Keratinocyte (primary cell): Measurements from ENCODE around the gene KDM8. TPM values are rescaled to one million over a fixed set of nuclear protein-coding genes. Genes with fewer than 3 reads are reported as not detected.

Source experiments
- DNase-seq: peaks from one replicate; pipeline ENCODE4 v3.0.0-alpha.2; 2011; ENCODE audit warnings: low read depth, missing footprints, low spot score
- FAIRE-seq: peaks from 2 replicates; lab custom pipeline; 2011; peaks lifted over from hg19 to GRCh38; lab: Jason Lieb, UNC
- H2AFZ ChIP-seq: 2 replicates; pipeline ENCODE4 v1.6.0; 2012; ENCODE audit warnings: low read length, control low read depth, inconsistent platforms; ENCODE audit not compliant: control insufficient read depth
- H3K27ac ChIP-seq: 2 replicates; pipeline ENCODE4 v1.5.1; 2011; ENCODE audit warnings: low read length; ENCODE audit not compliant: control insufficient read depth, insufficient read depth
- H3K27me3 ChIP-seq: 3 replicates; pipeline ENCODE4 v1.6.0; 2011; ENCODE audit warnings: low read length; ENCODE audit not compliant: control insufficient read depth, insufficient read depth; ENCODE audit errors: extremely low read depth
- H3K36me3 ChIP-seq, 2 experiments: 2 replicates in 1 of 2; 3 replicates in 1 of 2; pipeline ENCODE4 v1.5.1; 2011; ENCODE audit warnings: low read length in 2 of 2, mild to moderate bottlenecking in 1 of 2; ENCODE audit not compliant: control insufficient read depth in 2 of 2, insufficient read depth in 2 of 2; ENCODE audit errors: extremely low read depth in 1 of 2
- H3K4me1 ChIP-seq: 3 replicates; pipeline ENCODE4 v1.5.1; 2011; ENCODE audit warnings: low read length; ENCODE audit not compliant: control insufficient read depth, insufficient read depth; ENCODE audit errors: extremely low read depth
- H3K4me2 ChIP-seq: 3 replicates; pipeline ENCODE4 v1.6.0; 2011; ENCODE audit warnings: low read depth, low read length; ENCODE audit not compliant: control insufficient read depth, insufficient read depth; ENCODE audit errors: extremely low read depth
- H3K4me3 ChIP-seq, 3 experiments: fragments of 200-600 bp in 1 of 3; sonication (generic) in 1 of 3; 2 replicates in 2 of 3; 3 replicates in 1 of 3; pipeline ENCODE4 v1.5.1; 2011 to 2016; ENCODE audit warnings: low read length in 3 of 3, mild to moderate bottlenecking in 3 of 3, control low read depth in 2 of 3, inconsistent platforms in 1 of 3, low read depth in 1 of 3, mixed read lengths in 1 of 3, mixed run types in 1 of 3, moderate library complexity in 1 of 3; ENCODE audit not compliant: control insufficient read depth in 2 of 3, insufficient read depth in 2 of 3; ENCODE audit errors: extremely low read depth in 1 of 3
- H3K79me2 ChIP-seq: 2 replicates; pipeline ENCODE4 v1.6.0; 2012; ENCODE audit warnings: low read length; ENCODE audit not compliant: control insufficient read depth, insufficient read depth
- H3K9ac ChIP-seq: 3 replicates; pipeline ENCODE4 v1.6.0; 2011; ENCODE audit warnings: low read length; ENCODE audit not compliant: control insufficient read depth, insufficient read depth; ENCODE audit errors: extremely low read depth
- H3K9me1 ChIP-seq: 3 replicates; pipeline ENCODE4 v1.6.0; 2011; ENCODE audit warnings: low read length; ENCODE audit not compliant: control insufficient read depth, insufficient read depth; ENCODE audit errors: extremely low read depth
- H3K9me3 ChIP-seq: 2 replicates; pipeline ENCODE4 v1.5.1; 2012; ENCODE audit warnings: low read depth, low read length; ENCODE audit not compliant: control insufficient read depth
- H4K20me1 ChIP-seq: 3 replicates; pipeline ENCODE4 v1.6.0; 2011; ENCODE audit warnings: low read length; ENCODE audit not compliant: control insufficient read depth, insufficient read depth; ENCODE audit errors: extremely low read depth
- CTCF ChIP-seq, 3 experiments: IDR thresholded peaks in 1 of 3; conservative IDR thresholded peaks in 1 of 3; optimal IDR thresholded peaks in 1 of 3; 2 replicates in 2 of 3; 3 replicates in 1 of 3; pipeline versions ENCODE3 to v1.5.1; 2011; ENCODE audit warnings: low read length in 3 of 3, mild to moderate bottlenecking in 3 of 3, moderate library complexity in 2 of 3, control low read depth in 1 of 3, inconsistent platforms in 1 of 3; ENCODE audit not compliant: insufficient read depth in 2 of 3; ENCODE audit errors: extremely low read depth in 1 of 3
- EZH2 ChIP-seq: IDR thresholded peaks from one replicate; pipeline ENCODE4 v1.6.1; 2012; ENCODE audit warnings: inconsistent platforms, mild to moderate bottlenecking, low read length, moderate library complexity
- dilution Hi-C: fragments of 300-500 bp; cut with MboI; formaldehyde crosslinking; loops from one replicate; pipeline ENCODE4 v1.7.0; 2020; ENCODE audit warnings: low sequenced_read_pairs; ENCODE audit not compliant: extremely low pct_ligation_motif_present
- polyA plus RNA-seq, 5 experiments: library from polyadenylated mRNA; depleted of rRNA in 3 of 5; stranded (reverse) in 3 of 5; stranded (forward) in 1 of 5; unstranded in 1 of 5; fragments of >200 nt; gene quantifications; 1 replicate in 1 of 5; 2 replicates in 3 of 5; 3 replicates in 1 of 5; pipeline versions ENCODE4 v1.2.1 to v1.2.3, GENCODE V29; 2011 to 2012; ENCODE audit warnings: missing spikeins in 2 of 5, low read depth in 1 of 5, low replicate concordance in 1 of 5

KDM8 gene
- polyA plus RNA-seq, 1 donor (not counting 4 experiments of a cell fraction or from before 2014, with no cell fraction given), result 1.5 TPM

DNA sequence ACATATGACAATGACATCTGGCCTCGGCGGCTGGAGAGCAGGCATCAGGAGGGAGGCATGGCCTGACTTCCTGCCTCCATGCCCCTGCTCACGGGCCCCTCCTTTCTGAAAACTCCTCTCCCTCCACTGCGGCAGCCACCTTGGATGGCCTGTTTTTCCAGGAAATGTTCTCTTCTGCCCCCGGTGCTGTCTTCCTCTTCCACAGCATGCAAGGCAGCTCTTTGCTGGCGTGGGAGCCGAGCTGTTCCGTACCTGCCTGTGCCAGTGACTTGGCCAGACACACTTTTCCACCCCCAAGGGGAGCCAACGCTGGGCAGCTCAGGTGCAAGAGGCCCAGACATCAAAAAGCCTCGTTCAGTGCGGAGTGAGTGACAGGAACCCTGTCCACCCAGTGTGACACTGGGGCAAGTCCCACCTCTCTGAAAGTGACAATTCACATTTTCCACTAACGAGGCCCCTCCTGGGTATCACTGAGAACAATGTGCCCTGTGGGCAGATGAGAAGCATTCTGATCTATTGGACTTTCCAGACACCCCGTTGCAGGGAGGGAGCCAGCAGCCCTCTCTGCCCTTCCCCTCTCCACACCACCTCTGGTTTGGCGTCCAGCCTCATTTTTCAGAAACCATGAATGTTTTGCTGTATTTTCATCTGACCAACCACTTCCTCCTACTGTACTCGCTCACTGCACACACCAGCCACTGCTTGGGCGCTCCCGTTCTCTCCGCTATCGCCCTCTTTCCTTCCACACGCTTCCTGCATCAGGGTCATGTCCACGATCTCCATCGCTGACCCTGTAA, 34.1 kb downstream of the KDM8 start:
- no peak for FAIRE-seq
- no peak overlapping the region for H3K27ac ChIP-seq
- no peaks in the 10 kb centered on the region for H3K27me3 ChIP-seq
- dilution Hi-C loops, result no loop called here
- H4K20me1 ChIP-seq, result no peaks in the 10 kb centered on the region
- H3K9me1 ChIP-seq, result no peaks in the 10 kb centered on the region
- H3K36me3 ChIP-seq, result peaks cover 12 to 17% of the 10 kb centered on the region in 2 experiments
- no peaks in the 10 kb centered on the region for H3K79me2 ChIP-seq
- no peak overlapping the region for H3K4me3 ChIP-seq
- peaks cover 15% of the 10 kb centered on the region for H3K4me1 ChIP-seq
- TF ChIP-seq EZH2 (no peak), CTCF (optimal IDR thresholded peaks at IDR 0.05 in 1 of 3, IDR thresholded peaks at IDR 0.05 in 1 of 3, conservative IDR thresholded peaks at IDR 0.05 in 1 of 3; ENCODE audit: extremely low read depth in 1 of 3, insufficient read depth in 2 of 3, low read length in 3 of 3) (no peak)
- no peak for DNase-seq
- no peak overlapping the region for H3K4me2 ChIP-seq
- no peak overlapping the region for H3K9ac ChIP-seq
- H2AFZ ChIP-seq, result no peak overlapping the region
- H3K9me3 ChIP-seq, result no peaks in the 10 kb centered on the region

DNA sequence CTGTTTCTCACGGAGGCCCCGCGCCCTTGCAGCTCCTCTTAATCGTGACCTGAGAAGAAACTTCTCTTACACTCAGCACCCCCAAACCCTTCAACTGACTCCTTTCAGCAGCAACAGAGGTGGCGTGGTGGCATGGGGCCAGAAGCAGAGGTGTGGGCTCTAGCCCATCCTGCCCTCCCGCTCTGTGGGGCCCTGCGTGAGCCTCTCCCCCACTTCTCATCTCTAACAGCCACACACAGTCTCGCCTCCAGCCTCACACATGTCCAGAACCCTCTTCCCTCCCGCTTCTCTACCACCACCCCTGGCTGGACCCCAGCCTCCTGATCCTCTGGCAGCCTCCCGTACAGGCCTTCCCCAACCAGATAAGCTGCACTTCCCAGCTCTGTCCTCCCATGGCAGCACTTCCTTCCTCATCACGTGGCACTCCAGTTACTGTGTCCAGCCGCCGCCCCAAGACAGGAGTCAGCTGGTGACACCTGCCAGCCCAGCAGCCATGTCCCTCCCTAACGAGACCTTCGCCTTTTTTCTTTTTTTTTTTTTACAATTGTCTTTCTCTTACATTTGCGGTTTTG, 34.8 kb downstream of the KDM8 start:
- Histone ChIP-seq H3K4me1 (peaks cover 15% of the 10 kb centered on the region), H3K27ac (no peak overlapping the region), H3K9ac (no peak overlapping the region), H2AFZ (no peak overlapping the region), H3K9me3 (no peaks in the 10 kb centered on the region), H3K9me1 (no peaks in the 10 kb centered on the region), H4K20me1 (no peaks in the 10 kb centered on the region), H3K27me3 (no peaks in the 10 kb centered on the region), H3K4me2 (no peak overlapping the region), H3K4me3 (no peak overlapping the region), H3K36me3 (peaks cover 8 to 13% of the 10 kb centered on the region in 2 experiments), H3K79me2 (no peaks in the 10 kb centered on the region)
- DNase-seq, result no peak
- FAIRE-seq, result no peak
- dilution Hi-C loops, result no loop called here
- no peak for TF ChIP-seq CTCF (optimal IDR thresholded peaks at IDR 0.05 in 1 of 3, IDR thresholded peaks at IDR 0.05 in 1 of 3, conservative IDR thresholded peaks at IDR 0.05 in 1 of 3; ENCODE audit: extremely low read depth in 1 of 3, insufficient read depth in 2 of 3, low read length in 3 of 3)
- TF ChIP-seq EZH2, result no peak
